Epithelial cell of alveolus of lung (primary cell): Measurements from ENCODE around the gene AHSG. TPM values are rescaled to one million over a fixed set of nuclear protein-coding genes. Genes with fewer than 3 reads are reported as not detected.

Source experiments
- total RNA-seq: library from RNA; depleted of rRNA; stranded (reverse); fragments of >200 nt; gene quantifications from 2 replicates; pipeline ENCODE4 v1.2.1, GENCODE V29; 2015

AHSG gene, protein sequence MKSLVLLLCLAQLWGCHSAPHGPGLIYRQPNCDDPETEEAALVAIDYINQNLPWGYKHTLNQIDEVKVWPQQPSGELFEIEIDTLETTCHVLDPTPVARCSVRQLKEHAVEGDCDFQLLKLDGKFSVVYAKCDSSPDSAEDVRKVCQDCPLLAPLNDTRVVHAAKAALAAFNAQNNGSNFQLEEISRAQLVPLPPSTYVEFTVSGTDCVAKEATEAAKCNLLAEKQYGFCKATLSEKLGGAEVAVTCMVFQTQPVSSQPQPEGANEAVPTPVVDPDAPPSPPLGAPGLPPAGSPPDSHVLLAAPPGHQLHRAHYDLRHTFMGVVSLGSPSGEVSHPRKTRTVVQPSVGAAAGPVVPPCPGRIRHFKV
- total RNA-seq: not detected in 2 replicates

DNA sequence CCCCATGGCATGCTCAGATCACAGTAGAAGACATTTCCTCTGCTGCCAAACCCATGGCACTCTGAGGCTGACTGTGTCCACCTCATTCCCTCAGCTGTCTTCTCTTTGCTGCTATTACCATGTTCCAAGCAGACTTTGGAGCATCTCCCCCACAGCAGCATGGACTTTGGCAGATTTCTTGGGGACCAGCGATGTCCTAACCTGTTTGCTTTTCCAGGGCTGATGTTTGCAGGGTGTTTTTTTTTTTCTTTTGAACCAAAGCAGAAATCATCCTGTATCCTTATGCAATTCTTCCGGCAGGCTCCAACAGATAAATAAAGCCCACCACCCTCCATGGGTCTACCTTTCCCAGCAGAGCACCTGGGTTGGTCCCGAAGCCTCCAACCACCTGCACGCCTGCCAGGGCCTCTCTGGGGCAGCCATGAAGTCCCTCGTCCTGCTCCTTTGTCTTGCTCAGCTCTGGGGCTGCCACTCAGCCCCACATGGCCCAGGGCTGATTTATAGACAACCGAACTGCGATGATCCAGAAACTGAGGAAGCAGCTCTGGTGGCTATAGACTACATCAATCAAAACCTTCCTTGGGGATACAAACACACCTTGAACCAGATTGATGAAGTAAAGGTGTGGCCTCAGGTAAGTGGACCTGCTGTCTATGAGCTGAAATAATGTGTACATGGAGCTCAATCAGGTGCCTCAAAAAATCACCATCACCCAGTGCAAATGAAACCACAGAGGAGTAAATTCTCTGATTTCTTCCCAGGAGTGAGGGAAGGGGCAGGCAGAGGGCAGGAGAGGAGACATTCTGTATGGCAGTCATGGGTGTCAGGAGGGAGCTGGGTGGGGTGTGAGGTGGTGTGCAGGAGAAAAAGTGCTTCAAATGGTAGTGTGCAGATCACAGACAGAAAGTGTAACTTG lies at the start of gene AHSG:
TSS of gene AHSG (plus strand) at position 340 of the 916 bp plus-strand sequence. CDS start at position 422, 82 bp downstream.

DNA sequence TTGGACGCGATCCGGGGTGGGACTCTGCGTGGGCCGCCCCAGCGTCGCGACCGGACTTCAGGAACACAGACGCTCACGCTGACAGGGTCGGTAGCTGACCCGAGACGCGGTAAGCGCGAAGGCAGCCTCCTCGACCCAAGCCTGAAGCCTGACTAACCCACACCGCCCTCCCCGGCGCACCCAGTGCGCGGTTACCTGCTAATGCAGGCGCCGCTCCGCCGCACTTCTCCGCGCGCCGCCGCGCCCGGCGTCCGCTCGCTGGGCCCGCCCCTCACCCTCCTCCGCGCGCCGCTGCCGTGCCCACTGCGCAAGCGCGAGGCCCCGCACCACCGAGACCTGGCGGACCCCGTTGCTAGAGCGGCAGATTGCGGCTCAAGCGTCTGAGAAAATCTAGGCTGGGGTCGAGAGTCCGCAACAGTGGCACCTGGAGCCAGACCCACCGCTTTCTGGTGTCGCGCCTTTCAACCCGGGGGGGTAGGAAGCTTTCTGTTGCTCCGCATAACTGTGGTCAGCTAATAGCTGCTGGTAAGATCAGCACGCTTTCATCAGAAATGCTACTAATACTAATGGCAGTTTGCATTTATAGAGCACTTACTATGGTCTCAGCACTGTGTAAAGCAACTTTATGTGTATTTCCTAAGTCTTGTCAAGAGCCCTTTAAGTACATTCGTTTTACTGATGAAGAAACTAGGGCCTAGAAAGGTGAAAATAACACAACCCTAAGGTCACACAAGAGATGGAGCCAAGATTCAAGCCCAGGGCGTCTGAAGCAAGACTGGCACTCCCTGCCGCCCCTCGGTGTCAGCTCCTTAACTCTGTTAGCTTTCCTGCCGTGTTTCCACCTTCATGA lies 45.6 kb upstream of the AHSG start, which contains the start of gene TBCCD1:
TSS of gene TBCCD1 (minus strand) at position 268 of the 850 bp plus-strand sequence. CDS start 3,010 bp downstream, outside the sequence.

DNA sequence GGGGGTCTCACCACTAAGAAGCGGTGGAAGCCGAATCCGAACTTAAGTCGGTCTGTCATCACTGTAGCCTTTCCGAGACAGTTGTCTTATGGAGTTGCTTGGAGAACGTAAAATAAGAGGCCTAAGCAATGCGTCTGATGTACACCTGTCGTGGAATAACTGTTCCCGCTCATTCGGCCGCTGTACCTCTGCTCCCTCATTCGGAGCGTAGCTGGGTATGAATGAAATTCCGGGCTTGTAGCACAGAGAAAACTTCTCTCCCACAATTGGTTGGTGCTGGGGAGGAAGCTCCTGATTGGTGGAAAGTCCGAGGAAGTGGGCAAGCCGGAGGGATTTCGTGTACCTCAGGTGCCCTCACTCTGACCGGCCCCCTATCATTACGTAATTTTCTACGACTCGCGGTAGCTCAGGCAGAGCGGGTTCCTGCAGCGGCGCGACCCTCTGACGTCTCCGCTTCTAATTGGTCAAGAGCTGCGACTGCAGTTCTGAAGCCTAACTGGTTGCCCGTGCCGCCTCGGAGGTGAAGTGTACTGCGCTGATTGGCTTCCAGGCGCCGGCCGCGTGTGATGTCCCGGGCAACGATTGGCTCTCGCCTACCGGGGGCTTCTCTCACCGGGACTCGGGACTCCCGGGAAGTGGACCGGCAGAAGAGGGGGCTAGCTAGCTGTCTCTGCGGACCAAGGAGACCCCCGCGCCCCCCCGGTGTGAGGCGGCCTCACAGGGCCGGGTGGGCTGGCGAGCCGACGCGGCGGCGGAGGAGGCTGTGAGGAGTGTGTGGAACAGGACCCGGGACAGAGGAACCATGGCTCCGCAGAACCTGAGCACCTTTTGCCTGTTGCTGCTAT lies 42.5 kb upstream of the AHSG start, which contains the start of gene DNAJB11:
TSS of gene DNAJB11 (plus strand) at position 625 of the 845 bp plus-strand sequence. CDS start at position 803, 178 bp downstream.

DNA sequence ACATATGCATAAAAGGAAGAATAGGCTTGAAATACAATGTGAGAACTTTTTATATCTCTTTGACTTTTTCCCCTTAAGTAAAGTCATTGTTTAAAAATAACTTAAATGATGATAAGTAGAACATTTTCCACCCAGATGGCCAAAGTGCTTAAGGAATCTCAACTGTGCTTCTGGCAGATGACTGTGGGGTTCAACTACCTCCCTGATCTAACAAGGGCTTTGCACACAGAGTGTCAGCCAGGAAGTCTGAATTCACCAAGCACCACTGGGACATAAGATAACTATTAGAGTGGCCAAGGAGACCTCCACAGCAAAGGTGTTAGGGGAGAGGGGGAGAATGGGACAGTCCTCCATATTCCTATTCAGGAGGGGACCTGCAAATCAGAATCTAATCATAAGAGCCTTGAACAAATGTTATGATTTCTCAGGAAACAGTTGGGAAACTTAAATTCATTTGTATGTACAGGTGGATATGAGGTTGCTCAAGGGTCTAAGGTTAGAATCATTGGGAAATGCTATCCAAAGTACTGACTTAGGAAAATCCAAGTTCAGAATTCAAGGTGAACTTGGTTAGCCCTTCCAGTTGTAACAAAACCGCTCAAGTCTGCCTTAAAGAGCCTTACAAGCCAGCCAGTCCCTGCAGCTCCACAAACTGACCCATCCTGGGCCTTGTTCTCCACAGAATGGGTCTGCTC lies 27.1 kb downstream of the AHSG start, which contains the start of gene FETUB:
TSS of gene FETUB (plus strand) at position 622 of the 695 bp plus-strand sequence. CDS start at position 684, 62 bp downstream.

DNA sequence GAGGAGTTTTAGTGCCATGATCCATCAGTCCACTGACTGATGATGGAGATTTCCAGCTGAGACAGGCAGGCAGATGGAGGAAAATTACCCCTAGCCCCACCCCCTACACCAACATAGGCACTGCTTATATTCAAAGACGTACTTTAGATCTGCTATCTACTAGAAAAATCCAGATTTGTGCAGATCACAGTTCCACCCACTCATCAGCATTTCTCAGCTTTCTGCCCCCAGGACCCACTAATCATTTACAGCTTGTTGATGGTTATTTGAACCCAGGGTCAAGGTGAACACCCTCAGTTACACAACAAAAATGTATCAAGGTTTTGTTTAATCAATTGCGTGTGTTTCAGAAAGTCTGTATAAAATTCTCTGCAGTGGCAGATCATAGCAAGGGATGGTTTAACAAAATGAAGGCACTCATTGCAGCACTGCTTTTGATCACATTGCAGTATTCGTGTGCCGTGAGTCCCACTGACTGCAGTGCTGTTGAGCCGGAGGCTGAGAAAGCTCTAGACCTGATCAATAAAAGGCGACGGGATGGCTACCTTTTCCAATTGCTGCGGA lies 52.8 kb downstream of the AHSG start, which contains the start of gene HRG:
TSS of gene HRG (plus strand) at position 390 of the 564 bp plus-strand sequence. CDS start at position 408, 18 bp downstream.

Other genes starting within 250 kb of the AHSG start
- gene CRYGS, start 68.7 kb upstream of the AHSG start, total RNA-seq: 0.88 and 1.0 TPM in 2 replicates
- 11.0 and 14.0 TPM in 2 replicates for gene TBCCD1, start 45.7 kb upstream of the AHSG start, total RNA-seq
- 48.7 and 72.1 TPM in 2 replicates for gene DNAJB11, start 42.3 kb upstream of the AHSG start, total RNA-seq
- gene FETUB, start 27.3 kb downstream of the AHSG start, total RNA-seq: not detected in 2 replicates
- not detected in 2 replicates for gene HRG, start 53.0 kb downstream of the AHSG start, total RNA-seq
- not detected in 2 replicates for gene KNG1, start 104.3 kb downstream of the AHSG start, total RNA-seq
- 195 and 294 TPM in 2 replicates for gene EIF4A2, start 170.5 kb downstream of the AHSG start, total RNA-seq
- 18.3 and 34.8 TPM in 2 replicates for gene RFC4, start 193.4 kb downstream of the AHSG start, total RNA-seq
- not detected in 2 replicates for gene ADIPOQ, start 229.7 kb downstream of the AHSG start, total RNA-seq